ENCODE results near the gene C2CD2L. TPM values are rescaled to one million over a fixed set of nuclear protein-coding genes. Genes with fewer than 3 reads are reported as not detected.

Gene C2CD2L
- total and polyA plus RNA-seq, 2 of the 4 experiments (the other 2 are of a cell fraction): 2.2 to 8.7 TPM

- no CpG with 5 or more reads among the region's 3 CpGs for WGBS, 2 experiments (ENCODE audit: extremely low coverage in 2 of 2, insufficient read length in 1 of 2)
- Histone ChIP-seq H2BK20ac (ENCODE audit: low read depth, low read length) (no peak overlapping the region), H3K36me3 (ENCODE audit: control insufficient read depth, insufficient read depth, low read length) (no peaks in the 10 kb centered on the region), H2BK5ac (ENCODE audit: low read depth, low read length, poor library complexity, severe bottlenecking) (no peak overlapping the region), H2BK120ac (ENCODE audit: low read depth, low read length) (no peak overlapping the region), H4K91ac (ENCODE audit: insufficient read depth, low read depth, low read length) (no peak overlapping the region), H4K8ac (ENCODE audit: low read depth in 2 of 2, low read length in 2 of 2) (no peak overlapping the region), H3K79me1 (ENCODE audit: low read depth in 1 of 2, low read length in 2 of 2) (no peaks in the 10 kb centered on the region), H2BK15ac (ENCODE audit: low read depth, low read length) (no peak overlapping the region), H2AFZ (replicated peaks; ENCODE audit: low read length, poor library complexity) (no peak overlapping the region), H3K23ac (ENCODE audit: low read depth, low read length) (no peak overlapping the region), H3K18ac (ENCODE audit: low read depth, low read length) (no peak overlapping the region), H3K9me3 (ENCODE audit: control insufficient read depth, insufficient read depth, low read length) (no peaks in the 10 kb centered on the region), H3K9ac (ENCODE audit: low read depth, low read length) (no peak overlapping the region), H3K4me3 (ENCODE audit: insufficient read depth, low read depth, low read length) (no peak overlapping the region), H2AK9ac (replicated peaks; ENCODE audit: low read depth, low read length, poor library complexity) (no peak overlapping the region), H3K4me1 (ENCODE audit: control insufficient read depth, insufficient read depth, low read length) (no peaks in the 10 kb centered on the region), H2AK5ac (ENCODE audit: low read depth, low read length) (no peak overlapping the region), H3K56ac (ENCODE audit: extremely low read depth, insufficient read depth, low read length) (no peak overlapping the region), H4K20me1 (ENCODE audit: insufficient read depth, low read length) (no peaks in the 10 kb centered on the region), H3K4me2 (ENCODE audit: low read depth, low read length) (no peak overlapping the region), H3K27ac (ENCODE audit: insufficient read depth, low read length) (no peak overlapping the region), H3K4ac (ENCODE audit: low read depth, low read length) (no peak overlapping the region), H4K5ac (ENCODE audit: low read depth, low read length) (no peak overlapping the region), H3K14ac (replicated peaks; ENCODE audit: low read depth, low read length) (no peak overlapping the region), H3K9me1 (ENCODE audit: insufficient read depth, low read length) (no peaks in the 10 kb centered on the region), H3K27me3 (ENCODE audit: control insufficient read depth, insufficient read depth, low read length) (peaks cover 40% of the 10 kb centered on the region)
- CTCF ChIA-PET: no interaction called here
- BruUV-seq (replicated peaks): no TSS peak
- dilution Hi-C loops (cut with HindIII; ENCODE audit: low sequenced_read_pairs, unreplicated experiment): no loop called here
- ATAC-seq (ENCODE audit: low read depth) (no peak), DNase-seq (no peak)
- in situ Hi-C loops (cut with MboI; ENCODE audit: low sequenced_read_pairs): no loop called here
- intact Hi-C loops (cut with micrococcal nuclease): no loop called here
- POLR2A ChIA-PET (ENCODE audit: unreplicated experiment): no interaction called here
- TF ChIP-seq RAD21 (IDR thresholded peaks at IDR 0.05; ENCODE audit: low read length): no peak
- no peak for TF ChIP-seq CHD1 (IDR thresholded peaks at IDR 0.05; ENCODE audit: low read depth, low read length)
- no peak for TF ChIP-seq POLR2A (IDR thresholded peaks at IDR 0.05; ENCODE audit: low read depth, low read length)
- no peak for TF ChIP-seq USF2 (IDR thresholded peaks at IDR 0.05; ENCODE audit: low read depth, low read length)
- TF ChIP-seq MAFK (IDR thresholded peaks at IDR 0.05; ENCODE audit: low read depth, low read length): no peak
- TF ChIP-seq NFE2L2 (IDR thresholded peaks at IDR 0.05; ENCODE audit: low read depth, low read length): no peak
- no peak for TF ChIP-seq CTCF (conservative IDR thresholded peaks at IDR 0.05; ENCODE audit: low read depth, low read length)
- TF ChIP-seq RFX5 (IDR thresholded peaks at IDR 0.05; ENCODE audit: low read depth, low read length): no peak
- TF ChIP-seq BHLHE40 (IDR thresholded peaks at IDR 0.05; ENCODE audit: low read depth, low read length): no peak
Observed at GRCh38 chr11:119157063-119157462, 49.9 kb downstream of the C2CD2L start.
